Chondrocyte (in vitro differentiated cells): Measurements from ENCODE around the gene FKBP5. TPM values are rescaled to one million over a fixed set of nuclear protein-coding genes. Genes with fewer than 3 reads are reported as not detected.

ENCODE experiments used
- DNase-seq: peaks from one replicate; pipeline ENCODE4 v3.0.0; 2021; ENCODE audit warnings: mixed read lengths, low spot score
- H3K27ac Mint-ChIP-seq: one replicate; pipeline ENCODE4 v1.8.0; 2021; ENCODE audit warnings: mild to moderate bottlenecking, moderate library complexity, mixed read lengths; ENCODE audit not compliant: unreplicated experiment
- H3K27me3 Mint-ChIP-seq: 2 replicates; pipeline ENCODE4 v1.8.0; 2021; ENCODE audit warnings: low read depth, mixed read lengths
- H3K36me3 Mint-ChIP-seq: 2 replicates; pipeline ENCODE4 v1.8.0; 2021; ENCODE audit warnings: low read depth, mixed read lengths
- H3K4me1 Mint-ChIP-seq: 2 replicates; pipeline ENCODE4 v1.8.0; 2021; ENCODE audit warnings: low read depth, mild to moderate bottlenecking, mixed read lengths
- H3K4me3 Mint-ChIP-seq: one replicate; pipeline ENCODE4 v1.8.0; 2021; ENCODE audit warnings: mild to moderate bottlenecking, moderate library complexity, mixed read lengths; ENCODE audit not compliant: unreplicated experiment
- H3K9me3 Mint-ChIP-seq: 2 replicates; pipeline ENCODE4 v1.8.0; 2021; ENCODE audit warnings: low read depth, mixed read lengths
- total RNA-seq: library from RNA; stranded (reverse); gene quantifications from 3 replicates; pipeline ENCODE4 v1.2.1, GENCODE V29; 2021
- TF ChIP-seq, protein P1 (sequence below): fragments of 200-600 bp; sonication (generic); IDR thresholded peaks from 2 replicates; pipeline ENCODE4 v1.5.0; 2021; ENCODE audit warnings: antibody characterized with exemption, mild to moderate bottlenecking, moderate library complexity

The FKBP5 gene
- total RNA-seq, 1 donor from 2014 or later, result 143 TPM

DNA sequence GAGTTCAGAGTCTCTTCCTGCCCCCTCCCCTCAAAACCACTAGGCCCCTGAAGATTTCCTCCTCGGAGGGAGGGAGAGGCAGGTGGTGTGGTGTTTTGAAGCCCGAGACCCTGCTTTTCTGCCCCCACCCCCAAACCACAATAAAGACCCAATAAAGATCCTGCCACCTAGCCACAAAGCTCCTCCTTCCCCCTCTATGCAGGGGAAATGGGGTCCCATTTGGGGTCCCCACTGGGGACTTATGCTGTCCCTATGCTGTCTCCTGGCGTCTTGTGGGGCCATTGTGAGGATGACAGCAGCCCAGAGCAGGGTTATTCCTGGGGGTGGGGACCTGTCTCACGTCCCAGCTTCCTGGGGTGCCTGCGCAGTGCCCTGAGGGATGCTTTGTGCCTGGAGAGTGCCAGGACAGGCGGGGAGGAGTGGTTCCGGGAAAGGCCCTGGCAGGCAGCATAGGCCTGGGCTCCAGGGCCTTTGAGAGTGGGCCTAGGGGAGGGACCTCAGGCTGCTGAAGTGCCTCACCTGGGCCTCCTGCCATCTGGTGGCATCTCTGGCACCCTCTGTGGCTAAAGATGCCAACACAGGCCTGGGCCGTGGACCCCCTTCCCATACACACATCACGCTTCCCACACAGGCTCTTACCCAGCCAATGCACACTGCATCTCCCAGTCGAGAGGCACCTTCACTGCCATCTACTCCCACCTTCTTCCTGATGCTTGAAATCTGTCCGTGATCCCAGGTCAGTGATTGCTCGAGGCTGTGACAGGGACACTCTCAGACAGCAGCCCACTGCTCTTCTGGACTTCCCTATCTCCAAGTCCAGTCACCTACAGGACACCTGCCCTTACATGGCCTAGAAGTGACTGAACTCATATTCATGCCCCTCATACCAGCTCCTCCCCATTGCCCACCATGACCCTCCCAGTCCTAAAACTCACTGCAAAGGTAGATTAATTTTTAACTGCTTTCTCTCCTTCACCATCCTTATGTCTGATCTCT lies 40.3 kb upstream of the FKBP5 start:
- Mint-ChIP-seq H3K27me3 (no peaks in the 10 kb centered on the region), H3K9me3 (no peaks in the 10 kb centered on the region), H3K27ac (peak overlapping the region; percentile 99), H3K36me3 (no peaks in the 10 kb centered on the region), H3K4me3 (peak overlapping the region; percentile 68), H3K4me1 (peaks cover 85% of the 10 kb centered on the region)
- no peak for DNase-seq
- TF ChIP-seq, protein P1, sequence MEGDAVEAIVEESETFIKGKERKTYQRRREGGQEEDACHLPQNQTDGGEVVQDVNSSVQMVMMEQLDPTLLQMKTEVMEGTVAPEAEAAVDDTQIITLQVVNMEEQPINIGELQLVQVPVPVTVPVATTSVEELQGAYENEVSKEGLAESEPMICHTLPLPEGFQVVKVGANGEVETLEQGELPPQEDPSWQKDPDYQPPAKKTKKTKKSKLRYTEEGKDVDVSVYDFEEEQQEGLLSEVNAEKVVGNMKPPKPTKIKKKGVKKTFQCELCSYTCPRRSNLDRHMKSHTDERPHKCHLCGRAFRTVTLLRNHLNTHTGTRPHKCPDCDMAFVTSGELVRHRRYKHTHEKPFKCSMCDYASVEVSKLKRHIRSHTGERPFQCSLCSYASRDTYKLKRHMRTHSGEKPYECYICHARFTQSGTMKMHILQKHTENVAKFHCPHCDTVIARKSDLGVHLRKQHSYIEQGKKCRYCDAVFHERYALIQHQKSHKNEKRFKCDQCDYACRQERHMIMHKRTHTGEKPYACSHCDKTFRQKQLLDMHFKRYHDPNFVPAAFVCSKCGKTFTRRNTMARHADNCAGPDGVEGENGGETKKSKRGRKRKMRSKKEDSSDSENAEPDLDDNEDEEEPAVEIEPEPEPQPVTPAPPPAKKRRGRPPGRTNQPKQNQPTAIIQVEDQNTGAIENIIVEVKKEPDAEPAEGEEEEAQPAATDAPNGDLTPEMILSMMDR, result no peak

DNA sequence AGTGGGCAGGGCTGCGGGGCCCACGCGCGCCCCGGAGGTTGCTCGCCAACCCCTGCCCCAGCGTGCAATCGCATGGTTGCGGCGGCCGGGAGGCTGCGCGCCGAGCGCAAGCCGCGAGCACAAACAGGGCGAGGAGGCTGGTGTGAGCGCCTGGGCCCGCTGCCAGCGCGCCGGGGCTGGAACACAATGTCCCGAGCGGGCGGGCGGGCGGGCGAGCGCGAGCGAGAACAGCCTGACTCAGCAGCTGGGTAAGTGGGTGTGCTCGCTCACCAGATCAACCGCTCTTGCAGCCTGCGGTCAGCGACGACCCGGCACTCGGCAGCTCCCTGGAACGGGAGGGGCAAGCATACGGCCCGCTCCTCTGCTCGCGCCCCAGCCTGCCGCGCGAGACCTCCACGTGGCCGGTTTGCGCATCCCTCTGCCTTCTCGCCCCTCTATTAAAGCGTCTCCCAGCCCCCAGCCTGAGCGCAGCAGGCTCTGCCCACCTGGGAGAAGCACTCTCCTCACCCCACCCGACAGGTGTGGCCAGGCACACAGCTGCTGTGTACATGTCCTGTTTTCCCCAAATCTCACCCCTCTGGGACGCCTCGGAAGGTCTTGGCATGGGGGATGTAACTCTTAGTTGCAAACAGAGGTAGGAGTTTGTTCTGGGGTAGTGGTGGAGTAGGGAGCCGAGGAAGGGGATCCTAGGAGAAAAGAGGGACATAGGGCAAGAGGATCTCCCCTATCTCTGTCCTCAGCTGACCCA lies 39.4 kb upstream of the FKBP5 start:
- H3K36me3 Mint-ChIP-seq, result no peaks in the 10 kb centered on the region
- H3K27ac Mint-ChIP-seq, result peak overlapping the region; percentile 99
- TF ChIP-seq, protein P1, result no peak

DNA sequence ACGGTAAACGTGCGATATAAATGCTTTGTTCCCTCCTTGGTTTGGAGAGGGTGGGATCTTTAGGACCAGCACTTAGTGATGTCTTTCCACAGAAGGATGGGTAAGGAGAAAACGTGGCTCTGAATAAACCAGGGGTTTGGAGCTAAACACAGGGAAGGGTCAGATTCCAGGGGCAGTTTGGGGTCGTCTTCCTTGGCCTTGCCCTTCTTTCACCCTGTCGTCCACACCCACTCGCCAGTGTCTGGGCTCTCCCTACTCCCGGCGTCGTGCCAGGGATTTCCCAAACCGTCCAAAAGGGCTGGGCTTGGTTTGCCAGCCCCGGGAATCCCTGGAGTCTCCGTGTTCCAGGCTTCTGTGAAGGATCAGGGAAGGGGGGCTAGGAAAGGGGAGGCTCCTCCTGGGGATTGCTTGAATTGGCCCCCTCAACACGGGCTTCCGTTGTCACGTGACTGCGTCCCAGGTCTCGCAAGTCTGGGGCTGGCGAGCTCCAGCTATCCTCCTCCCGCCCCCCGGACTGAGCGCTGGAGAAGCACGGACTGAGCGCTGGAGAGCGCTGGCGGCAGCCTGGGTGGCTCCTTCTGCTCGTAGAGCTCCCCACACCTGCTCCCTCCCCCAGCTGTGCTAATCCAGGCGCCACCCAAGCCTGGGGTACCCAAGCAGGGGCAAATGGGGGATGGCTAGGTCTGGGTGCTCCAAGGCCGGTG lies 38.7 kb upstream of the FKBP5 start:
- no peaks in the 10 kb centered on the region for H3K36me3 Mint-ChIP-seq
- peak; percentile 96 for DNase-seq
- H3K27ac Mint-ChIP-seq, result peak overlapping the region; percentile 99
- TF ChIP-seq, protein P1, result no peak
- no peaks in the 10 kb centered on the region for H3K9me3 Mint-ChIP-seq
- H3K4me1 Mint-ChIP-seq, result peaks cover 85% of the 10 kb centered on the region
- peak overlapping the region; percentile 59 for H3K4me3 Mint-ChIP-seq
- no peaks in the 10 kb centered on the region for H3K27me3 Mint-ChIP-seq

More for the DNA sequence above, 39.4 kb upstream of the FKBP5 start:
- Mint-ChIP-seq H3K27me3 (no peaks in the 10 kb centered on the region), H3K9me3 (no peaks in the 10 kb centered on the region), H3K4me3 (peak overlapping the region; percentile 68), H3K4me1 (peaks cover 87% of the 10 kb centered on the region)
- DNase-seq, result peak; percentile 99

DNA sequence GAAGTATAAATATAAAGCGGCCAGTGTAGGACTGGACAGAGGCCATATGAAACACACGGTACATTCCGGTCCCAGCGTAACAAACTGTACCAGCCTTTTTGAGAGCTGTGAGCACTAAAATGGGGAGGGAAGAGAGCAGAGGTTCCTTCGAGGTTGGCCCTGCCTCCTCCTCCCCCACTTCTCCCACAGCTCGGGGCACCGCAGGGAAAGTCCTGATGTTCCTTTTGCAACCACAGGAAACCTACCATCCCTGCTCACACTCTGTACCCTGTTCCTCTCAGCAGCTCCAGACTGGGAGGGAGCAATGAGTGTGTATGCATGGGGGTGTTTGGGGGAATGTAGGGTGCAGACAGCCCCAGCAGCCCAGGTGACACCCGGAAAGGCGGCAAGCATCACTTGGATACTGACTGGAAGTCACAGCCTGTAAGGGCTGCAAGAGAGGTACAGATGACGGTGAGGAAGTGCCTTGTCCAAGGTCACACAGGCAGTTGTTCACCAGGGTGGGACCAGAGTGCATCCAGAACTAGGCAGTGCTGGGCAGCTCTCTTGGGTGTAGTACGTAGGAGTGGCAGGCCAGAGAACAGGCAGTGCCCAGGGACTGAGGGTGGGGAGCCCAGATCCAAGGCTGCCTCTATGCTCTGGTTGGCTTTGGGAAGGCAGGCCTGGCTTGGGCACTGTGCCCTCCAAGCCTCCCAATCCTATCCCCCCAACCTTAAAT lies 37.2 kb upstream of the FKBP5 start:
- TF ChIP-seq, protein P1, result no peak
- Mint-ChIP-seq H3K27me3 (no peaks in the 10 kb centered on the region), H3K4me3 (peak overlapping the region; percentile 40), H3K9me3 (no peaks in the 10 kb centered on the region), H3K27ac (peak overlapping the region; percentile 99), H3K36me3 (no peaks in the 10 kb centered on the region), H3K4me1 (peaks cover 87% of the 10 kb centered on the region)
- no peak for DNase-seq
